WTC11 (cell line): ENCODE results near the gene MITF. TPM values are rescaled to one million over a fixed set of nuclear protein-coding genes. Genes with fewer than 3 reads are reported as not detected.

Experiments
- ATAC-seq: fragments of 200-7000 bp; cut with Tn5 transposase; 2 replicates; pipeline ENCODE4 v1.10.0; 2021; ENCODE audit warnings: mild to moderate bottlenecking, moderate library complexity
- CTCF ChIA-PET: fragments of 300-600 bp; sonication (Branson Sonifier 250); formaldehyde crosslinking; loops from one replicate; lab custom pipeline; 2021; ENCODE audit warnings: antibody characterized with exemption; lab: Charles Lee
- POLR2A ChIA-PET: fragments of 350-600 bp; sonication (Branson Sonifier 250); formaldehyde crosslinking; loops from one replicate; lab custom pipeline; 2021; ENCODE audit warnings: antibody characterized with exemption; lab: Charles Lee
- DNase-seq: peaks from one replicate; pipeline ENCODE4 v3.0.0; 2021; ENCODE audit warnings: low spot score
- H3K27ac Mint-ChIP-seq: 2 replicates; pipeline ENCODE4 v1.8.0; 2021; ENCODE audit warnings: mixed read lengths
- H3K27me3 Mint-ChIP-seq: 2 replicates; pipeline ENCODE4 v1.8.0; 2021; ENCODE audit warnings: low read depth, mild to moderate bottlenecking, moderate library complexity, mixed read lengths
- H3K36me3 Mint-ChIP-seq: 2 replicates; pipeline ENCODE4 v1.8.0; 2021; ENCODE audit warnings: mixed read lengths
- H3K4me1 Mint-ChIP-seq: 2 replicates; pipeline ENCODE4 v1.8.0; 2022; ENCODE audit warnings: mixed read lengths
- H3K4me3 Mint-ChIP-seq: 2 replicates; pipeline ENCODE4 v1.8.0; 2021; ENCODE audit warnings: mild to moderate bottlenecking, moderate library complexity, mixed read lengths
- H3K9me3 Mint-ChIP-seq: 2 replicates; pipeline ENCODE4 v1.8.0; 2021; ENCODE audit warnings: mixed read lengths
- ARID4B ChIP-seq: sonication (generic); formaldehyde crosslinking; IDR thresholded peaks from 2 replicates; pipeline ENCODE4 v1.8.0; 2023; ENCODE audit warnings: missing genetic modification reagents, mild to moderate bottlenecking, borderline replicate concordance
- ATF1 ChIP-seq: sonication (generic); formaldehyde crosslinking; IDR thresholded peaks from 2 replicates; pipeline ENCODE4 v1.8.1; 2023; ENCODE audit warnings: mild to moderate bottlenecking, moderate library complexity, missing genetic modification reagents
- ATF3 ChIP-seq: sonication (generic); formaldehyde crosslinking; conservative IDR thresholded peaks from 2 replicates; pipeline ENCODE4 v1.8.1; 2022; ENCODE audit warnings: mild to moderate bottlenecking, missing genetic modification reagents
- E2F1 ChIP-seq: sonication (generic); formaldehyde crosslinking; IDR thresholded peaks from 2 replicates; pipeline ENCODE4 v1.8.0; 2022; ENCODE audit warnings: mild to moderate bottlenecking, missing genetic modification reagents
- ELF4 ChIP-seq: sonication (generic); formaldehyde crosslinking; IDR thresholded peaks from 2 replicates; pipeline ENCODE4 v1.8.1; 2022; ENCODE audit warnings: low read depth, mild to moderate bottlenecking, moderate library complexity, missing genetic modification reagents
- FOXK1 ChIP-seq: sonication (generic); formaldehyde crosslinking; IDR thresholded peaks from 2 replicates; pipeline ENCODE4 v1.8.0; 2022; ENCODE audit warnings: mild to moderate bottlenecking, moderate library complexity, missing genetic modification reagents
- GABPB1 ChIP-seq: sonication (generic); formaldehyde crosslinking; IDR thresholded peaks from 2 replicates; pipeline ENCODE4 v1.8.1; 2023; ENCODE audit warnings: mild to moderate bottlenecking, missing genetic modification reagents
- IRF2 ChIP-seq: sonication (generic); formaldehyde crosslinking; IDR thresholded peaks from 2 replicates; pipeline ENCODE4 v1.8.0; 2022; ENCODE audit warnings: low read depth, missing genetic modification reagents, borderline replicate concordance
- JAZF1 ChIP-seq: fragments of 250-450 bp; sonication (Bioruptor Pico); IDR thresholded peaks from 2 replicates; pipeline ENCODE4 v1.9.0; 2021; ENCODE audit warnings: moderate library complexity, mild to moderate bottlenecking, inconsistent platforms
- JUN ChIP-seq: sonication (generic); formaldehyde crosslinking; IDR thresholded peaks from 2 replicates; pipeline ENCODE4 v1.8.0; 2023; ENCODE audit warnings: mild to moderate bottlenecking, missing genetic modification reagents
- MXD4 ChIP-seq: fragments of 250-450 bp; sonication (Bioruptor Pico); IDR thresholded peaks from 2 replicates; pipeline ENCODE4 v1.8.0; 2021; ENCODE audit warnings: mild to moderate bottlenecking, moderate library complexity, borderline replicate concordance
- MYBL2 ChIP-seq: sonication (generic); formaldehyde crosslinking; IDR thresholded peaks from 2 replicates; pipeline ENCODE4 v1.8.1; 2023; ENCODE audit warnings: mild to moderate bottlenecking, moderate library complexity, missing genetic modification reagents
- NR1H2 ChIP-seq: sonication (generic); formaldehyde crosslinking; IDR thresholded peaks from 2 replicates; pipeline ENCODE4 v1.9.0; 2021; ENCODE audit warnings: mild to moderate bottlenecking, moderate library complexity, missing genetic modification reagents
- OVOL2 ChIP-seq: fragments of 250-450 bp; sonication (Bioruptor Pico); IDR thresholded peaks from 2 replicates; pipeline ENCODE4 v1.9.0; 2021; ENCODE audit warnings: mild to moderate bottlenecking, borderline replicate concordance
- PREB ChIP-seq: sonication (generic); formaldehyde crosslinking; IDR thresholded peaks from 2 replicates; pipeline ENCODE4 v1.8.1; 2022; ENCODE audit warnings: mild to moderate bottlenecking, missing genetic modification reagents, moderate library complexity, borderline replicate concordance
- RORB ChIP-seq: fragments of 250-450 bp; sonication (Bioruptor Pico); IDR thresholded peaks from 2 replicates; pipeline ENCODE4 v1.9.0; 2021; ENCODE audit warnings: mild to moderate bottlenecking
- SMAD4 ChIP-seq: sonication (generic); formaldehyde crosslinking; IDR thresholded peaks from 2 replicates; pipeline ENCODE4 v1.8.0; 2022; ENCODE audit warnings: mild to moderate bottlenecking, missing genetic modification reagents
- ZMAT4 ChIP-seq: fragments of 250-450 bp; sonication (Bioruptor Pico); IDR thresholded peaks from 2 replicates; pipeline ENCODE4 v1.9.0; 2021; ENCODE audit warnings: mild to moderate bottlenecking
- ZNF425 ChIP-seq: fragments of 250-450 bp; sonication (Bioruptor Pico); conservative IDR thresholded peaks from 2 replicates; pipeline ENCODE4 v1.9.0; 2021; ENCODE audit warnings: mild to moderate bottlenecking
- ZNF671 ChIP-seq: fragments of 250-450 bp; sonication (Bioruptor Pico); IDR thresholded peaks from 2 replicates; pipeline ENCODE4 v1.8.0; 2021; ENCODE audit warnings: mild to moderate bottlenecking
- total RNA-seq: library from RNA; stranded (reverse); gene quantifications from 3 replicates; pipeline ENCODE4 v1.2.3, GENCODE V29; 2021
- TF ChIP-seq, protein P1 (sequence below): sonication (generic); formaldehyde crosslinking; IDR thresholded peaks from 2 replicates; pipeline ENCODE4 v1.8.1; 2023; ENCODE audit warnings: mild to moderate bottlenecking, missing genetic modification reagents, moderate library complexity
- TF ChIP-seq, protein P2 (sequence below): fragments of 250-450 bp; sonication (Bioruptor Pico); IDR thresholded peaks from 2 replicates; pipeline ENCODE4 v2.1.2; 2022; ENCODE audit warnings: mild to moderate bottlenecking, moderate library complexity

The MITF gene
- total RNA-seq, 1 experiment from 2014 or later, result 1.3 TPM

DNA sequence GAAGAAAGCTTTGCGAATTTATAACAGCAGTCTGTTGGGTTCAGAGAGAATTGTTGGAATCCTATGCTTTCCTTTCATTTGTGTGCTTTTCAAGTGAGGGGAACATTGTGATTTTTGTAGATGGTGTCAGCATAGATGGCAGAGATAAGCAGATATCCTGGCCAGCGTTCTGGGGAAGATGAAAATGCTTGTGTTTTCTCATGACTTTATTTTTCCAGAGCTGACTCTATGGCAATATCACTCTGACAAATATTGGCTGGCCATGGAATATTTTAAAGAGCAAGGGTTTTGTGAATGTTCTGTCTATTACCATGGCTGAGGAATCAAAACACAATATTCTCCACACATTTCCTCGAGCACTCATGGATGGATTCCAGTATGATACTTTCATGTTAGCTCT is 108.8 kb downstream of the MITF start (continued):
- TF ChIP-seq JAZF1 (CRISPR knock-in tag), result no peak

DNA sequence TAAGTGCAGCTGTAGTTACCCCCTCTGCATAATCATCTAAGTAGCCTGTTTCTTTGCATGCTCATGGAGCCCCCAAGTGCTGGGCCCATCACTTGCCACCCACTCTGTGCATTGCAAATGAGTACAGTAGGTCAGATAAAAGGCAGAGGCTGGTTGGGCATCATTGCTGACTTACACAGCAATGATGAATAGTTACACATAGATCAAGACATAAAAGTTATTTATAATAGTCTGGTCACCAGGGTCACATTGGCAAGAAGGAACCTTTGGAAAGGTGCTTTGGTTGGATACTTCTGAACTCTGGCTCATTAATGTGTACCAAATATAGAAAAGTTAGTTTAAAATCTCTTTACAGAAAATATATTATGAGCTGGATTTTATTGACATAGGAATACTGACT is 111.6 kb downstream of the MITF start:
- H3K4me3 Mint-ChIP-seq, result no peak overlapping the region
- DNase-seq, result no peak
- no peaks in the 10 kb centered on the region for H3K9me3 Mint-ChIP-seq
- POLR2A ChIA-PET, result no interaction called here
- no peak overlapping the region for H3K27ac Mint-ChIP-seq
- no peaks in the 10 kb centered on the region; the same call in 1 of the 2 replicates for H3K27me3 Mint-ChIP-seq
- CTCF ChIA-PET, result no interaction called here
- TF ChIP-seq SMAD4, result no peak
- no peak for TF ChIP-seq MXD4 (CRISPR knock-in tag)
- TF ChIP-seq ARID4B, result no peak
- TF ChIP-seq, protein P1, sequence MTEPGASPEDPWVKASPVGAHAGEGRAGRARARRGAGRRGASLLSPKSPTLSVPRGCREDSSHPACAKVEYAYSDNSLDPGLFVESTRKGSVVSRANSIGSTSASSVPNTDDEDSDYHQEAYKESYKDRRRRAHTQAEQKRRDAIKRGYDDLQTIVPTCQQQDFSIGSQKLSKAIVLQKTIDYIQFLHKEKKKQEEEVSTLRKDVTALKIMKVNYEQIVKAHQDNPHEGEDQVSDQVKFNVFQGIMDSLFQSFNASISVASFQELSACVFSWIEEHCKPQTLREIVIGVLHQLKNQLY (CRISPR knock-in tag), result no peak
- TF ChIP-seq ZNF425, result no peak
- no peak for TF ChIP-seq ATF1 (CRISPR knock-in tag)
- TF ChIP-seq, all 79 proteins: peak for 0
- Mint-ChIP-seq H3K36me3 (no peaks in the 10 kb centered on the region), H3K4me1 (no peaks in the 10 kb centered on the region)
- ATAC-seq, result no peak

DNA sequence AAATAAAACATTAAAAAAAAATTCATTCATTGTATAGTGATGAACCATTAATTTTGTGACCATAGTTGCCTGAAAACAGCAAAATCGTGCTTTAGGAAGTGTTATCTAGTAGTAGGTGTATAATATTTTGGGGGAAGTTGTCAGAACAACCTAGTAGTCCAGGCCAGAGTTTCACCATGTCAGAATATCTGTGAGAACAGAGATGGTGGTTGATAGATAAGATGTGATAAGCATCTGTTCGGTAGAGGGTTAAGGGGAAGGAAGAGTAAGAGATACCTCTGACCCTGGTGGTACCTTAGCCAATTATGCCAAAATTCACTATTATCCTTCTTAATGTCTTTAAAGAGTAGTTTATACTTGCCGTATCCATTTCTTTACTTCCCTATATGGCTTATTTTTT is 113.8 kb downstream of the MITF start:
- CTCF ChIA-PET, result no interaction called here
- no peaks in the 10 kb centered on the region for H3K9me3 Mint-ChIP-seq
- POLR2A ChIA-PET, result no interaction called here
- TF ChIP-seq OVOL2 (CRISPR knock-in tag) (no peak), RORB (CRISPR knock-in tag) (no peak), ZNF671 (CRISPR knock-in tag) (no peak), NR1H2 (CRISPR knock-in tag) (no peak), FOXK1 (CRISPR knock-in tag) (no peak), E2F1 (no peak), GABPB1 (CRISPR knock-in tag) (no peak), PREB (CRISPR knock-in tag) (no peak), IRF2 (CRISPR knock-in tag) (no peak), MYBL2 (CRISPR knock-in tag) (no peak), ZMAT4 (no peak), ELF4 (CRISPR knock-in tag) (no peak), ATF3 (CRISPR knock-in tag) (no peak), JUN (no peak)
- TF ChIP-seq, protein P2, sequence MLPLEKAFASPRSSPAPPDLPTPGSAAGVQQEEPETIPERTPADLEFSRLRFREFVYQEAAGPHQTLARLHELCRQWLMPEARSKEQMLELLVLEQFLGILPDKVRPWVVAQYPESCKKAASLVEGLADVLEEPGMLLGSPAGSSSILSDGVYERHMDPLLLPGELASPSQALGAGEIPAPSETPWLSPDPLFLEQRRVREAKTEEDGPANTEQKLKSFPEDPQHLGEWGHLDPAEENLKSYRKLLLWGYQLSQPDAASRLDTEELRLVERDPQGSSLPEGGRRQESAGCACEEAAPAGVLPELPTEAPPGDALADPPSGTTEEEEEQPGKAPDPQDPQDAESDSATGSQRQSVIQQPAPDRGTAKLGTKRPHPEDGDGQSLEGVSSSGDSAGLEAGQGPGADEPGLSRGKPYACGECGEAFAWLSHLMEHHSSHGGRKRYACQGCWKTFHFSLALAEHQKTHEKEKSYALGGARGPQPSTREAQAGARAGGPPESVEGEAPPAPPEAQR (CRISPR knock-in tag), result no peak

More for the DNA sequence above, 113.8 kb downstream of the MITF start:
- Mint-ChIP-seq H3K4me3 (no peak overlapping the region), H3K4me1 (no peaks in the 10 kb centered on the region), H3K36me3 (no peaks in the 10 kb centered on the region), H3K27ac (no peak overlapping the region), H3K27me3 (no peaks in the 10 kb centered on the region; the same call in 1 of the 2 replicates)
- ATAC-seq (no peak), DNase-seq (no peak)
